IMR-90 (cell line): Measurements from ENCODE around the gene NDOR1. TPM values are rescaled to one million over a fixed set of nuclear protein-coding genes. Genes with fewer than 3 reads are reported as not detected.

Source experiments
- ATAC-seq: fragments of 200-7000 bp; cut with Tn5 transposase; 2 replicates; pipeline ENCODE4 v1.9.1; 2020; ENCODE audit warnings: low read depth, mild to moderate bottlenecking, moderate library complexity
- BruUV-seq: library from RNA; stranded (reverse); fragments of 400-500 nt; replicated peaks from 2 replicates; lab custom pipeline; 2021; lab: Mats Ljungman, UMichigan
- CTCF ChIA-PET: fragments of 300-600 bp; formaldehyde crosslinking; extraction: SDS; loops from one replicate; lab custom pipeline; 2021; ENCODE audit warnings: antibody characterized with exemption; lab: Yijun Ruan, JAX
- POLR2A ChIA-PET: fragments of 300-600 bp; sonication (Branson Sonifier 250); formaldehyde crosslinking; loops from one replicate; lab custom pipeline; 2022; ENCODE audit warnings: antibody characterized with exemption; ENCODE audit not compliant: unreplicated experiment; lab: Charles Lee
- DNase-seq: peaks from one replicate; pipeline ENCODE4 v3.0.0; 2013
- H2AFZ ChIP-seq: replicated peaks from 2 replicates; pipeline ENCODE3; 2013; ENCODE audit warnings: low read length, mild to moderate bottlenecking; ENCODE audit not compliant: poor library complexity
- H2AK5ac ChIP-seq: 2 replicates; pipeline ENCODE4 v1.6.1; 2013; ENCODE audit warnings: low read depth, low read length, inconsistent platforms
- H2AK9ac ChIP-seq: replicated peaks from 2 replicates; pipeline ENCODE3; 2013; ENCODE audit warnings: mild to moderate bottlenecking, low read depth, low read length, moderate library complexity; ENCODE audit not compliant: poor library complexity
- H2BK120ac ChIP-seq: 2 replicates; pipeline ENCODE4 v1.6.1; 2013; ENCODE audit warnings: low read depth, low read length, inconsistent platforms
- H2BK15ac ChIP-seq: 3 replicates; pipeline ENCODE4 v1.6.1; 2013; ENCODE audit warnings: low read depth, low read length, inconsistent platforms
- H2BK20ac ChIP-seq: 2 replicates; pipeline ENCODE4 v1.6.1; 2013; ENCODE audit warnings: low read depth, mild to moderate bottlenecking, inconsistent platforms, low read length, moderate library complexity
- H2BK5ac ChIP-seq: 2 replicates; pipeline ENCODE4 v1.6.1; 2013; ENCODE audit warnings: mild to moderate bottlenecking, low read depth, low read length, inconsistent platforms; ENCODE audit not compliant: poor library complexity, severe bottlenecking
- H3K14ac ChIP-seq: replicated peaks from 2 replicates; pipeline ENCODE4 v1.6.1; 2013; ENCODE audit warnings: low read depth, low read length, inconsistent platforms
- H3K18ac ChIP-seq: 2 replicates; pipeline ENCODE4 v1.6.1; 2013; ENCODE audit warnings: low read depth, low read length, control low read depth
- H3K23ac ChIP-seq: 2 replicates; pipeline ENCODE4 v1.6.1; 2013; ENCODE audit warnings: low read depth, low read length, inconsistent platforms
- H3K27ac ChIP-seq: 2 replicates; pipeline ENCODE4 v1.5.1; 2013; ENCODE audit warnings: mild to moderate bottlenecking, control low read depth, low read length; ENCODE audit not compliant: insufficient read depth
- H3K27me3 ChIP-seq: 2 replicates; pipeline ENCODE4 v1.6.1; 2013; ENCODE audit warnings: low read length; ENCODE audit not compliant: control insufficient read depth, insufficient read depth
- H3K36me3 ChIP-seq: 2 replicates; pipeline ENCODE4 v1.6.1; 2013; ENCODE audit warnings: low read length, mixed read lengths; ENCODE audit not compliant: control insufficient read depth, insufficient read depth
- H3K4ac ChIP-seq: 2 replicates; pipeline ENCODE4 v1.6.1; 2013; ENCODE audit warnings: low read depth, low read length, inconsistent platforms
- H3K4me1 ChIP-seq: 2 replicates; pipeline ENCODE4 v1.6.1; 2013; ENCODE audit warnings: low read length, mixed read lengths; ENCODE audit not compliant: control insufficient read depth, insufficient read depth
- H3K4me2 ChIP-seq: 2 replicates; pipeline ENCODE4 v1.6.1; 2013; ENCODE audit warnings: low read depth, mild to moderate bottlenecking, control low read depth, low read length, moderate library complexity
- H3K4me3 ChIP-seq: 2 replicates; pipeline ENCODE4 v1.5.1; 2013; ENCODE audit warnings: low read depth, mild to moderate bottlenecking, control low read depth, low read length, moderate library complexity; ENCODE audit not compliant: insufficient read depth
- H3K56ac ChIP-seq: 2 replicates; pipeline ENCODE4 v1.6.1; 2013; ENCODE audit warnings: low read length, inconsistent platforms; ENCODE audit not compliant: insufficient read depth; ENCODE audit errors: extremely low read depth
- H3K79me1 ChIP-seq, 2 experiments: 2 replicates each; pipeline ENCODE4 v1.6.1; 2013; ENCODE audit warnings: low read length in 2 of 2, inconsistent platforms in 1 of 2, low read depth in 1 of 2
- H3K9ac ChIP-seq: 2 replicates; pipeline ENCODE4 v1.6.1; 2013; ENCODE audit warnings: low read depth, low read length, control low read depth
- H3K9me1 ChIP-seq: 2 replicates; pipeline ENCODE4 v1.6.1; 2013; ENCODE audit warnings: low read length, inconsistent platforms; ENCODE audit not compliant: insufficient read depth
- H3K9me3 ChIP-seq: 2 replicates; pipeline ENCODE4 v1.6.1; 2013; ENCODE audit warnings: low read length; ENCODE audit not compliant: control insufficient read depth, insufficient read depth
- H4K20me1 ChIP-seq: 2 replicates; pipeline ENCODE4 v1.6.1; 2013; ENCODE audit warnings: low read length, inconsistent platforms; ENCODE audit not compliant: insufficient read depth
- H4K5ac ChIP-seq: 2 replicates; pipeline ENCODE4 v1.6.1; 2013; ENCODE audit warnings: mild to moderate bottlenecking, low read depth, low read length, control low read depth
- H4K8ac ChIP-seq, 2 experiments: 2 replicates each; pipeline ENCODE4 v1.6.1; 2013; ENCODE audit warnings: low read depth in 2 of 2, low read length in 2 of 2, control low read depth in 1 of 2, inconsistent platforms in 1 of 2
- H4K91ac ChIP-seq: 2 replicates; pipeline ENCODE4 v1.6.1; 2013; ENCODE audit warnings: low read depth, low read length, inconsistent platforms; ENCODE audit not compliant: insufficient read depth
- CTCF ChIP-seq: conservative IDR thresholded peaks from 2 replicates; pipeline ENCODE4 v1.5.1; 2012; ENCODE audit warnings: mild to moderate bottlenecking, low read depth, low read length, improper control_type of control experiment
- MAZ ChIP-seq: IDR thresholded peaks from 2 replicates; pipeline ENCODE4 v1.6.1; 2012; ENCODE audit warnings: low read depth, mild to moderate bottlenecking, low read length, improper control_type of control experiment, moderate library complexity, borderline replicate concordance
- WGBS, 2 experiments: methylation state at CpG; one replicate each; pipeline versions ENCODE4 v1.1.5 to v1.1.7; 2013; ENCODE audit warnings: missing lambda C conversion rate in 2 of 2; ENCODE audit not compliant: insufficient read length in 1 of 2; ENCODE audit errors: extremely low coverage in 2 of 2; 5-methylcytosine and 5-hydroxymethylcytosine counted together
- dilution Hi-C: fragments of 300-500 bp; cut with HindIII; formaldehyde crosslinking; loops from one replicate; pipeline ENCODE4 v1.14.3; 2018; ENCODE audit warnings: low sequenced_read_pairs; ENCODE audit not compliant: unreplicated experiment
- in situ Hi-C: fragments of 300-500 bp; cut with MboI; formaldehyde crosslinking; loops from 3 replicates; pipeline ENCODE4 v1.14.3; 2019; ENCODE audit warnings: low sequenced_read_pairs, inconsistent platforms, mixed read lengths
- intact Hi-C: fragments of 100-400 bp; cut with micrococcal nuclease; formaldehyde crosslinking; loops from 2 replicates; pipeline ENCODE4 v1.10.0; 2022
- polyA plus RNA-seq, 3 experiments: library from polyadenylated mRNA; depleted of rRNA; stranded (reverse); fragments of >200 nt; gene quantifications; 2 replicates each; pipeline ENCODE4 v1.2.3, GENCODE V29; 2012; ENCODE audit warnings: low replicate concordance in 1 of 3
- total RNA-seq: library from RNA; depleted of rRNA; stranded (reverse); fragments of >200 nt; gene quantifications from 2 replicates; pipeline ENCODE4 v1.2.3, GENCODE V29; 2012

NDOR1 gene
- total and polyA plus RNA-seq, 2 of the 4 experiments (the other 2 are of a cell fraction), result 0.90 to 10.6 TPM

- 93% methylated on average over 34 of the region's 49 CpGs; no CpG with 5 or more reads in 1 of the 2 experiments for WGBS, 2 experiments
- Histone ChIP-seq H2AK9ac (peak overlapping the region; percentile 28), H4K91ac (no peak overlapping the region), H3K56ac (no peak overlapping the region), H3K27me3 (no peaks in the 10 kb centered on the region), H2BK20ac (no peak overlapping the region), H3K9ac (no peak overlapping the region), H3K4ac (no peak overlapping the region), H3K23ac (no peak overlapping the region), H2BK120ac (no peak overlapping the region), H3K9me3 (no peaks in the 10 kb centered on the region), H4K8ac (no peak overlapping the region), H3K79me1 (peaks cover 2 to 3% of the 10 kb centered on the region in 2 experiments; a peak in 2 of 4 replicates), H2AFZ (no peak overlapping the region), H2BK15ac (no peak overlapping the region), H3K27ac (no peak overlapping the region), H4K5ac (no peak overlapping the region), H3K18ac (no peak overlapping the region), H3K4me2 (no peak overlapping the region), H3K9me1 (no peaks in the 10 kb centered on the region), H2AK5ac (no peak overlapping the region), H3K4me3 (no peak overlapping the region), H3K4me1 (no peaks in the 10 kb centered on the region), H3K14ac (no peak overlapping the region), H2BK5ac (no peak overlapping the region), H4K20me1 (no peaks in the 10 kb centered on the region), H3K36me3 (peaks cover 21% of the 10 kb centered on the region)
- ATAC-seq (no peak), DNase-seq (no peak)
- CTCF ChIA-PET, result no interaction called here
- dilution Hi-C loops, result no loop called here
- no TSS peak for BruUV-seq
- peak; percentile 15; the same call in 1 of the 2 replicates for TF ChIP-seq CTCF
- no peak for TF ChIP-seq MAZ
- POLR2A ChIA-PET, result interaction anchor here (0.5 kb wide), 1 partner anchor 23 kb away, joined by 3 read pairs; no protein-coding TSS in a partner anchor
- intact Hi-C loops, result no loop called here
- in situ Hi-C loops, result no loop called here
Observed at GRCh38 chr9:137213160-137214060, 7.9 kb downstream of the NDOR1 start.
